ENCODE measurements around the gene LRRC4C. TPM values are rescaled to one million over a fixed set of nuclear protein-coding genes. Genes with fewer than 3 reads are reported as not detected.

LRRC4C gene
- total RNA-seq, 6 experiments from 2014 or later, result 0.25 to 0.43 (median 0.27) TPM

GRCh38 chr11:40306938-40307548, 1152.4 kb downstream of the LRRC4C start:
- Histone ChIP-seq H3K36me3 (no peaks in the 10 kb centered on the region), H3K4me1 (peaks cover 0 to 3% (median 0%) of the 10 kb centered on the region in 4 donors), H3K4me3 (no peak overlapping the region), H3K27ac (no peak overlapping the region), H3K27me3 (no peaks in the 10 kb centered on the region), H3K9me3 (no peaks in the 10 kb centered on the region)
- DNase-seq (no peak), ATAC-seq (peak; percentile 95 to 99 (median 96))
- intact Hi-C loops (cut with DNase I), result no loop called here
- 6% methylated on average over 1 of the region's 1 CpG for WGBS (ENCODE audit: insufficient coverage, low coverage, low lambda C conversion rate, missing lambda C conversion rate)
- TF ChIP-seq CTCF (IDR thresholded peaks at IDR 0.05) (peak; percentile 63 to 68 (median 66)), POLR2A (IDR thresholded peaks at IDR 0.05) (no peak)

- DNase-seq, result no peak
- no peaks in the 10 kb centered on the region for H3K27me3 ChIP-seq
- peaks cover 0 to 3% (median 0%) of the 10 kb centered on the region in 4 donors for H3K4me1 ChIP-seq
- no peak overlapping the region for H3K4me3 ChIP-seq
- no peak for ATAC-seq
- no peak overlapping the region for H3K27ac ChIP-seq
- H3K36me3 ChIP-seq, result no peaks in the 10 kb centered on the region
- TF ChIP-seq CTCF (IDR thresholded peaks at IDR 0.05) (no peak), POLR2A (IDR thresholded peaks at IDR 0.05) (no peak)
- WGBS (ENCODE audit: insufficient coverage, low coverage, low lambda C conversion rate, missing lambda C conversion rate), result 65% methylated on average over 4 of the region's 4 CpGs
- intact Hi-C loops (cut with DNase I), result no loop called here
- no peaks in the 10 kb centered on the region for H3K9me3 ChIP-seq
These were observed 1156.8 kb downstream of the LRRC4C start for GRCh38 chr11:40302669-40303068.

GRCh38 chr11:40295466-40295865, 1164.0 kb downstream of the LRRC4C start:
- Histone ChIP-seq H3K9me3 (no peaks in the 10 kb centered on the region), H3K27ac (no peak overlapping the region), H3K4me3 (no peak overlapping the region), H3K27me3 (no peaks in the 10 kb centered on the region), H3K4me1 (peaks cover 0 to 4% (median 2%) of the 10 kb centered on the region in 4 donors), H3K36me3 (no peaks in the 10 kb centered on the region)
- WGBS (ENCODE audit: insufficient coverage, low coverage, low lambda C conversion rate, missing lambda C conversion rate), result 43% methylated on average over 4 of the region's 4 CpGs
- DNase-seq, result no peak
- TF ChIP-seq CTCF (IDR thresholded peaks at IDR 0.05), result no peak
- no peak for TF ChIP-seq POLR2A (IDR thresholded peaks at IDR 0.05)
- ATAC-seq, result no peak
- intact Hi-C loops (cut with DNase I), result no loop called here

GRCh38 chr11:40294741-40295140, 1164.7 kb downstream of the LRRC4C start:
- no peak overlapping the region for H3K27ac ChIP-seq
- no peaks in the 10 kb centered on the region for H3K9me3 ChIP-seq
- 42% methylated on average over 8 of the region's 9 CpGs for whole genome bisulfite sequencing (ENCODE audit: insufficient coverage, low coverage, low lambda C conversion rate, missing lambda C conversion rate)
- no peaks in the 10 kb centered on the region for H3K27me3 ChIP-seq
- H3K4me3 ChIP-seq, result no peak overlapping the region
- H3K4me1 ChIP-seq, result peaks cover 0 to 4% (median 2%) of the 10 kb centered on the region in 4 donors
- no peak for TF ChIP-seq CTCF (IDR thresholded peaks at IDR 0.05)
- no peaks in the 10 kb centered on the region for H3K36me3 ChIP-seq
- DNase-seq (no peak), ATAC-seq (no peak)
- intact Hi-C loops (cut with DNase I), result no loop called here
